Neural cell (in vitro differentiated cells): Measurements from ENCODE around the gene LRRC55. TPM values are rescaled to one million over a fixed set of nuclear protein-coding genes. Genes with fewer than 3 reads are reported as not detected.

ENCODE experiments used
- H2AFZ ChIP-seq: fragments of 200-600, 300-800 bp; sonication (generic), shearing (Covaris generic); 2 replicates; pipeline ENCODE4 v1.6.0; 2014; ENCODE audit warnings: low read depth, mild to moderate bottlenecking, antibody characterized with exemption, low read length, moderate library complexity
- H3F3A ChIP-seq: fragments of 200-600 bp; shearing (Covaris generic); 2 replicates; pipeline ENCODE4 v1.6.1; 2016; ENCODE audit warnings: mild to moderate bottlenecking, moderate library complexity, mixed read lengths, antibody characterized with exemption, low read length; ENCODE audit not compliant: insufficient read depth, poor library complexity, severe bottlenecking
- H3K27ac ChIP-seq: fragments of 200-600, 300-800 bp; sonication (generic), shearing (Covaris generic); 2 replicates; pipeline ENCODE4 v1.5.1; 2014; ENCODE audit warnings: mild to moderate bottlenecking, low read length, moderate library complexity
- H3K27me3 ChIP-seq: fragments of 300-800, 200-600 bp; sonication (generic), shearing (Covaris generic); 2 replicates; pipeline ENCODE4 v1.6.0; 2014; ENCODE audit warnings: mild to moderate bottlenecking, low read depth, low read length, moderate library complexity; ENCODE audit not compliant: insufficient read depth
- H3K36me3 ChIP-seq: fragments of 300-800, 200-600 bp; sonication (generic), shearing (Covaris generic); 2 replicates; pipeline ENCODE4 v1.5.1; 2014; ENCODE audit warnings: mild to moderate bottlenecking, antibody characterized with exemption, low read length, moderate library complexity; ENCODE audit not compliant: insufficient read depth
- H3K4me2 ChIP-seq: fragments of 300-800, 200-600 bp; sonication (generic), shearing (Covaris generic); 2 replicates; pipeline ENCODE4 v1.6.0; 2014; ENCODE audit warnings: mild to moderate bottlenecking, low read length
- H3K4me3 ChIP-seq: fragments of 300-800, 200-600 bp; sonication (generic), shearing (Covaris generic); 2 replicates; pipeline ENCODE4 v1.5.1; 2014; ENCODE audit warnings: mild to moderate bottlenecking, low read length, moderate library complexity
- H3K79me2 ChIP-seq: fragments of 200-600 bp; shearing (Covaris generic); replicated peaks from 2 replicates; pipeline ENCODE4 v1.6.0; 2014; ENCODE audit warnings: mild to moderate bottlenecking, low read length, moderate library complexity; ENCODE audit not compliant: insufficient read depth
- H3K9ac ChIP-seq: fragments of 300-800, 200-600 bp; sonication (generic), shearing (Covaris generic); 2 replicates; pipeline ENCODE4 v1.6.1; 2016; ENCODE audit warnings: mild to moderate bottlenecking, low read length, mixed read lengths
- H3K9me2 ChIP-seq: fragments of 200-600 bp; shearing (Covaris generic); 2 replicates; pipeline ENCODE4 v1.6.1; 2016; ENCODE audit warnings: mild to moderate bottlenecking, low read length, mixed read lengths; ENCODE audit not compliant: insufficient read depth
- H3K9me3 ChIP-seq: fragments of 200-600, 300-800 bp; sonication (generic), shearing (Covaris generic); 2 replicates; pipeline ENCODE4 v1.6.1; 2016; ENCODE audit warnings: mild to moderate bottlenecking, mixed run types, low read length, moderate library complexity, mixed read lengths
- H4K20me1 ChIP-seq: fragments of 200-600 bp; shearing (Covaris generic); 2 replicates; pipeline ENCODE4 v1.6.1; 2016; ENCODE audit warnings: mild to moderate bottlenecking, mixed run types; ENCODE audit not compliant: insufficient read depth
- CTCF ChIP-seq: fragments of 450-650 bp; IDR thresholded peaks from 2 replicates; pipeline ENCODE4 v1.5.1; 2014; ENCODE audit warnings: antibody characterized with exemption, mild to moderate bottlenecking, moderate library complexity; ENCODE audit not compliant: poor library complexity, severe bottlenecking
- EP300 ChIP-seq: fragments of 450-650 bp; conservative IDR thresholded peaks from 2 replicates; pipeline ENCODE4 v1.6.1; 2014; ENCODE audit warnings: antibody characterized with exemption, mild to moderate bottlenecking, moderate library complexity; ENCODE audit not compliant: poor library complexity, severe bottlenecking
- EZH2 ChIP-seq: fragments of 200-600, 300-800 bp; shearing (Covaris generic), sonication (generic); IDR thresholded peaks from 2 replicates; pipeline ENCODE4 v1.6.1; 2014; ENCODE audit warnings: antibody characterized with exemption, low read length, borderline replicate concordance, mild to moderate bottlenecking; ENCODE audit not compliant: insufficient read depth, poor library complexity, severe bottlenecking
- MXI1 ChIP-seq: fragments of 450-650 bp; conservative IDR thresholded peaks from 2 replicates; pipeline ENCODE4 v1.6.1; 2014; ENCODE audit warnings: antibody characterized with exemption, mild to moderate bottlenecking; ENCODE audit not compliant: poor library complexity, severe bottlenecking
- POLR2AphosphoS5 ChIP-seq: IDR thresholded peaks from 2 replicates; pipeline ENCODE4 v1.6.1; 2012
- RAD21 ChIP-seq: fragments of 450-650 bp; conservative IDR thresholded peaks from 2 replicates; pipeline ENCODE4 v1.6.1; 2014; ENCODE audit warnings: antibody characterized with exemption, mild to moderate bottlenecking, moderate library complexity
- REST ChIP-seq: IDR thresholded peaks from 2 replicates; pipeline ENCODE4 v1.6.1; 2012; ENCODE audit warnings: borderline replicate concordance
- SMC3 ChIP-seq: fragments of 450-650 bp; conservative IDR thresholded peaks from 2 replicates; pipeline ENCODE4 v1.6.1; 2014; ENCODE audit warnings: antibody characterized with exemption, mild to moderate bottlenecking, moderate library complexity; ENCODE audit not compliant: poor library complexity
- TAF1 ChIP-seq: IDR thresholded peaks from 2 replicates; pipeline ENCODE4 v1.6.1; 2012; ENCODE audit warnings: low read depth
- polyA plus RNA-seq: library from polyadenylated mRNA; depleted of rRNA; stranded (reverse); fragments of >200 nt; gene quantifications from 2 replicates; pipeline ENCODE4 v1.2.3, GENCODE V29; 2014

Gene LRRC55
- polyA plus RNA-seq, 1 donor from 2014 or later = 2.8 TPM

- H3K36me3 ChIP-seq = no peaks in the 10 kb centered on the region
- no peak overlapping the region for H3K4me3 ChIP-seq
- H3K4me2 ChIP-seq = no peak overlapping the region
- H3K79me2 ChIP-seq = no peaks in the 10 kb centered on the region
- H3K27ac ChIP-seq = peak overlapping the region; percentile 88
- no peaks in the 10 kb centered on the region for H3F3A ChIP-seq
- H3K9me3 ChIP-seq = no peaks in the 10 kb centered on the region
- H2AFZ ChIP-seq = peak overlapping the region; percentile 41
- no peaks in the 10 kb centered on the region for H3K9me2 ChIP-seq
- H3K9ac ChIP-seq = peak overlapping the region; percentile 60
- no peaks in the 10 kb centered on the region for H3K27me3 ChIP-seq
- TF ChIP-seq TAF1 = no peak
- TF ChIP-seq POLR2AphosphoS5 = no peak
- TF ChIP-seq SMC3 = no peak
- TF ChIP-seq RAD21 = no peak
- TF ChIP-seq REST = no peak
- no peak for TF ChIP-seq MXI1
- H4K20me1 ChIP-seq = no peaks in the 10 kb centered on the region
These were observed 32.3 kb downstream of the LRRC55 start for GRCh38 chr11:57214098-57214417.

- Histone ChIP-seq H3K9me2 (no peaks in the 10 kb centered on the region), H2AFZ (peak overlapping the region; percentile 41), H4K20me1 (no peaks in the 10 kb centered on the region), H3K9ac (peak overlapping the region; percentile 60), H3K36me3 (no peaks in the 10 kb centered on the region), H3K4me2 (no peak overlapping the region), H3K4me3 (no peak overlapping the region), H3K27ac (peak overlapping the region; percentile 88), H3K79me2 (no peaks in the 10 kb centered on the region), H3K27me3 (no peaks in the 10 kb centered on the region), H3K9me3 (no peaks in the 10 kb centered on the region), H3F3A (no peaks in the 10 kb centered on the region)
- no peak for TF ChIP-seq POLR2AphosphoS5
- no peak for TF ChIP-seq TAF1
- no peak for TF ChIP-seq SMC3
- TF ChIP-seq RAD21 = no peak
- no peak for TF ChIP-seq REST
- TF ChIP-seq EP300 = no peak
- no peak for TF ChIP-seq MXI1
- no peak for TF ChIP-seq CTCF
- no peak for TF ChIP-seq EZH2
These were observed 32.7 kb downstream of the LRRC55 start for GRCh38 chr11:57214494-57214893.
